HG03159 (cell line): ENCODE data around the gene ST6GALNAC3.

Source experiments
- ATAC-seq: cut with Tn5 transposase; IDR thresholded peaks from one replicate; pipeline ENCODE4 v1.9.1; 2021; ENCODE audit warnings: mild to moderate bottlenecking, moderate library complexity; ENCODE audit not compliant: unreplicated experiment

The ST6GALNAC3 gene

GRCh38 chr1:76562292-76562691, 487.7 kb downstream of the ST6GALNAC3 start:
- ATAC-seq, result no peak

- no peak for ATAC-seq
These were observed 494.2 kb downstream of the ST6GALNAC3 start for GRCh38 chr1:76568573-76569238.

GRCh38 chr1:76571248-76571647, 496.7 kb downstream of the ST6GALNAC3 start:
- ATAC-seq, result no peak

GRCh38 chr1:76572229-76572628, 497.7 kb downstream of the ST6GALNAC3 start:
- no peak for ATAC-seq

- no peak for ATAC-seq
These were observed 502.5 kb downstream of the ST6GALNAC3 start for GRCh38 chr1:76576876-76577524.

GRCh38 chr1:76577525-76578185, 503.1 kb downstream of the ST6GALNAC3 start:
- no peak for ATAC-seq

GRCh38 chr1:76580206-76580605, 505.7 kb downstream of the ST6GALNAC3 start:
- no peak for ATAC-seq

GRCh38 chr1:76581712-76582111, 507.2 kb downstream of the ST6GALNAC3 start:
- no peak for ATAC-seq

- no peak for ATAC-seq
These were observed 508.8 kb downstream of the ST6GALNAC3 start for GRCh38 chr1:76583235-76583868.

- ATAC-seq, result no peak
These were observed 509.4 kb downstream of the ST6GALNAC3 start for GRCh38 chr1:76583875-76584477.

GRCh38 chr1:76585980-76586674, 511.6 kb downstream of the ST6GALNAC3 start:
- ATAC-seq, result no peak

- ATAC-seq, result no peak
These were observed 512.7 kb downstream of the ST6GALNAC3 start for GRCh38 chr1:76587212-76587611.

GRCh38 chr1:76591461-76591860, 516.9 kb downstream of the ST6GALNAC3 start:
- ATAC-seq, result no peak

- ATAC-seq, result no peak
These were observed 517.4 kb downstream of the ST6GALNAC3 start for GRCh38 chr1:76591963-76592362.

GRCh38 chr1:76593141-76593540, 518.6 kb downstream of the ST6GALNAC3 start:
- no peak for ATAC-seq

GRCh38 chr1:76593618-76594017, 519.1 kb downstream of the ST6GALNAC3 start:
- ATAC-seq, result no peak

GRCh38 chr1:76595024-76595423, 520.5 kb downstream of the ST6GALNAC3 start:
- ATAC-seq, result no peak

- ATAC-seq, result no peak
These were observed 526.9 kb downstream of the ST6GALNAC3 start for GRCh38 chr1:76601465-76601864.

GRCh38 chr1:76607717-76608116, 533.2 kb downstream of the ST6GALNAC3 start:
- ATAC-seq, result no peak

GRCh38 chr1:76611770-76612445, 537.4 kb downstream of the ST6GALNAC3 start:
- ATAC-seq, result no peak
